Measurements from ENCODE around the gene PHF13. TPM values are rescaled to one million over a fixed set of nuclear protein-coding genes. Genes with fewer than 3 reads are reported as not detected.

Gene PHF13
- total and polyA plus RNA-seq, 10 of the 15 experiments (the other 5 are each of a cell fraction or from before 2014, with no cell fraction given), result 0.87 to 15.4 (median 5.1) TPM

GRCh38 chr1:6577831-6578525 is 35.6 kb upstream of the PHF13 start:
- no peaks in the 10 kb centered on the region for H3K27me3 ChIP-seq (replicated peaks in 1 of 2; ENCODE audit: control insufficient read depth in 2 of 2, insufficient read depth in 2 of 2, low read length in 1 of 2)
- SMC1A ChIA-PET (ENCODE audit: uncharacterized antibody, unreplicated experiment), result no interaction called here
- H3K4me3 ChIP-seq, result no peak overlapping the region
- no peak overlapping the region for H3K9ac ChIP-seq (ENCODE audit: control insufficient read depth, insufficient read depth, low read length)
- no peak overlapping the region for H3K27ac ChIP-seq (ENCODE audit: control insufficient read depth, insufficient read depth)
- ATAC-seq (no peak), FAIRE-seq (no peak), DNase-seq (ENCODE audit: low read depth, low spot score) (no peak)
- H2AFZ ChIP-seq (ENCODE audit: control insufficient read depth, low read depth, low read length), result no peak overlapping the region
- RAD21 ChIA-PET (ENCODE audit: unreplicated experiment), result no interaction called here
- POLR2A ChIA-PET, result interaction anchor here (0.8 to 1.0 kb wide), 2 partner anchors 23 to 51 kb away, joined by 3 read pairs; no protein-coding TSS in a partner anchor
- H3K9me3 ChIP-seq (replicated peaks; ENCODE audit: control insufficient read depth, insufficient read depth, low read length), result no peaks in the 10 kb centered on the region
- H3K4me1 ChIP-seq (ENCODE audit: control insufficient read depth, insufficient read depth, low read length), result peaks cover 13% of the 10 kb centered on the region
- H3K36me3 ChIP-seq (ENCODE audit: control insufficient read depth in 2 of 2, insufficient read depth in 2 of 2, low read length in 1 of 2), result no peaks in the 10 kb centered on the region
- BruUV-seq (replicated peaks), result no TSS peak
- WGBS (ENCODE audit: insufficient coverage, insufficient replicate concordance, low lambda C conversion rate, missing lambda C conversion rate), result 8% methylated on average over 6 of the region's 6 CpGs
- intact Hi-C loops (cut with micrococcal nuclease; ENCODE audit: unreplicated experiment) (no loop called here), in situ Hi-C loops (cut with MboI) (no loop called here)
- TF ChIP-seq ESRRA (IDR thresholded peaks at IDR 0.05; ENCODE audit: low read length) (no peak), BMI1 (IDR thresholded peaks at IDR 0.05; ENCODE audit: borderline replicate concordance) (no peak), TBL1XR1 (IDR thresholded peaks at IDR 0.05; ENCODE audit: low read depth, low read length) (no peak), BRCA1 (IDR thresholded peaks at IDR 0.05; ENCODE audit: low read depth, low read length) (no peak)
- TF ChIP-seq, protein P1, sequence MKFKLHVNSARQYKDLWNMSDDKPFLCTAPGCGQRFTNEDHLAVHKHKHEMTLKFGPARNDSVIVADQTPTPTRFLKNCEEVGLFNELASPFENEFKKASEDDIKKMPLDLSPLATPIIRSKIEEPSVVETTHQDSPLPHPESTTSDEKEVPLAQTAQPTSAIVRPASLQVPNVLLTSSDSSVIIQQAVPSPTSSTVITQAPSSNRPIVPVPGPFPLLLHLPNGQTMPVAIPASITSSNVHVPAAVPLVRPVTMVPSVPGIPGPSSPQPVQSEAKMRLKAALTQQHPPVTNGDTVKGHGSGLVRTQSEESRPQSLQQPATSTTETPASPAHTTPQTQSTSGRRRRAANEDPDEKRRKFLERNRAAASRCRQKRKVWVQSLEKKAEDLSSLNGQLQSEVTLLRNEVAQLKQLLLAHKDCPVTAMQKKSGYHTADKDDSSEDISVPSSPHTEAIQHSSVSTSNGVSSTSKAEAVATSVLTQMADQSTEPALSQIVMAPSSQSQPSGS (IDR thresholded peaks at IDR 0.05; ENCODE audit: low read length), result no peak
- H3K79me2 ChIP-seq (ENCODE audit: control insufficient read depth, insufficient read depth, low read length), result peaks cover 21% of the 10 kb centered on the region
- CTCF ChIA-PET, result no interaction called here
- no peaks in the 10 kb centered on the region for H4K20me1 ChIP-seq (ENCODE audit: control insufficient read depth, insufficient read depth)
- H3K4me2 ChIP-seq (ENCODE audit: control insufficient read depth, insufficient read depth), result no peak overlapping the region
